Suprapubic skin (tissue), 3 donors: ENCODE measurements around the gene AGPAT4.

Experiments
- EP300 ChIP-seq: sonication (generic); formaldehyde crosslinking; IDR thresholded peaks from one replicate; pipeline ENCODE4 v1.6.1; 2017; ENCODE audit warnings: antibody characterized with exemption
- TF ChIP-seq, protein P1 (sequence below), 2 donors: fragments of 200-600 bp in 1 of 2; fragments of 450-650 bp in 1 of 2; sonication (generic) in 1 of 2; IDR thresholded peaks; one replicate each; pipeline ENCODE4 v1.5.1; 2016 to 2019; ENCODE audit warnings: antibody characterized with exemption in 2 of 2, mild to moderate bottlenecking in 1 of 2, moderate library complexity in 1 of 2

DNA sequence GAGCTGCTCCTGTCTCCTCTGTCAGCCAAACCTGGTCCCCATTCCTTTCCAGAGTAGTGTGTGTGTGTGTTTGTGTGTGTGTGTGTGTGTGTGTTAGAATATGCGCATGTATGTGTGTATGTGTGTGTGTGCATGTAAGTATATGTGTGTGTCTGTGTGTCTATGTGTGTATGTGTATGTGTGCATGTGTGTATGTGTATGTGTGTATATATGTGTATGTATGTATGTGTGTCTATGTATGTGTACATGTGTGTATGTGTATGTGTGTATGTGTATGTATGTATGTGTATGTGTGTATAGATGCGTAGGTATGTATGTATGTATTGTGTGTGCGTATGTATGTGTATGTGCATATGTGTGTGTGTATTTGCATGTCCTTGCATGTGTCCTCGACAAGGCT lies 79.5 kb downstream of the AGPAT4 start:
- TF ChIP-seq, protein P1, sequence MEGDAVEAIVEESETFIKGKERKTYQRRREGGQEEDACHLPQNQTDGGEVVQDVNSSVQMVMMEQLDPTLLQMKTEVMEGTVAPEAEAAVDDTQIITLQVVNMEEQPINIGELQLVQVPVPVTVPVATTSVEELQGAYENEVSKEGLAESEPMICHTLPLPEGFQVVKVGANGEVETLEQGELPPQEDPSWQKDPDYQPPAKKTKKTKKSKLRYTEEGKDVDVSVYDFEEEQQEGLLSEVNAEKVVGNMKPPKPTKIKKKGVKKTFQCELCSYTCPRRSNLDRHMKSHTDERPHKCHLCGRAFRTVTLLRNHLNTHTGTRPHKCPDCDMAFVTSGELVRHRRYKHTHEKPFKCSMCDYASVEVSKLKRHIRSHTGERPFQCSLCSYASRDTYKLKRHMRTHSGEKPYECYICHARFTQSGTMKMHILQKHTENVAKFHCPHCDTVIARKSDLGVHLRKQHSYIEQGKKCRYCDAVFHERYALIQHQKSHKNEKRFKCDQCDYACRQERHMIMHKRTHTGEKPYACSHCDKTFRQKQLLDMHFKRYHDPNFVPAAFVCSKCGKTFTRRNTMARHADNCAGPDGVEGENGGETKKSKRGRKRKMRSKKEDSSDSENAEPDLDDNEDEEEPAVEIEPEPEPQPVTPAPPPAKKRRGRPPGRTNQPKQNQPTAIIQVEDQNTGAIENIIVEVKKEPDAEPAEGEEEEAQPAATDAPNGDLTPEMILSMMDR (IDR thresholded peaks at IDR 0.05) = no peak
- no peak for TF ChIP-seq EP300
